GM12892 (cell line): ENCODE data around the gene HEPHL1.

Experiments used
- POLR2A ChIP-seq: IDR thresholded peaks from 2 replicates; pipeline ENCODE4 v1.6.1; 2011; ENCODE audit warnings: low read depth, low read length, control low read depth
- POLR2AphosphoS5 ChIP-seq: IDR thresholded peaks from 2 replicates; pipeline ENCODE4 v1.6.1; 2011; ENCODE audit warnings: low read depth, low read length, control low read depth
- TAF1 ChIP-seq: IDR thresholded peaks from 2 replicates; pipeline ENCODE4 v1.6.1; 2011; ENCODE audit warnings: low read depth, mild to moderate bottlenecking, control low read depth, low read length, borderline replicate concordance

DNA sequence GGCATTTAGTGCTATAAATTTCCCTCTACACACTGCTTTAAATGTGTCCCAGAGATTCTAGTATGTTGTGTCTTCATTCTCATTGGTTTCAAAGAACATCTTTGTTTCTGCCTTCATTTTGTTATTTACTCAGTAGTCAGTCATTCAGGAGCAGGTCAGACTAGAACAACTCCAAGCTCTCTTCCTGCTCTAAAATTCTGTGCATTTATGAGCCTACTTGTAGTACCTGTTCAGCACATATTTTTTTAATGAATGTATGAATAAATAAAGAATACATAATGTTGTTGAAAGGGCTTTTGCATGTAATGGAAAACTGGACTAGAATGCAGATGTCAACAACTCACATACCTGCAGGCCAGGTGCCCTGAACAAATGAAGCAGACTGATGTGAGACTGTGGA lies 13.7 kb upstream of the HEPHL1 start:
- no peak for TF ChIP-seq POLR2AphosphoS5
- no peak for TF ChIP-seq POLR2A
- TF ChIP-seq TAF1, result no peak
